OCI-LY1 (cell line): ENCODE data around the gene CYP2C18.

ENCODE experiments used
- H2AFZ ChIP-seq: fragments of 200-600 bp; sonication (generic), shearing (Covaris generic); 2 replicates; pipeline ENCODE4 v1.6.0; 2014; ENCODE audit warnings: antibody characterized with exemption, mild to moderate bottlenecking, low read length
- H3F3A ChIP-seq: fragments of 200-600 bp; sonication (generic), shearing (Covaris generic); 2 replicates; pipeline ENCODE4 v1.6.0; 2014; ENCODE audit warnings: mild to moderate bottlenecking, antibody characterized with exemption, low read length, moderate library complexity; ENCODE audit not compliant: insufficient read depth
- H3K27ac ChIP-seq: fragments of 200-600 bp; sonication (generic); 2 replicates; pipeline ENCODE4 v1.5.1; 2014; ENCODE audit warnings: low read length, mixed run types, mild to moderate bottlenecking, low read depth; ENCODE audit not compliant: poor library complexity, severe bottlenecking
- H3K27me3 ChIP-seq: fragments of 200-600 bp; sonication (generic); 2 replicates; pipeline ENCODE4 v1.6.0; 2014; ENCODE audit warnings: antibody characterized with exemption, mild to moderate bottlenecking, low read length, moderate library complexity; ENCODE audit not compliant: insufficient read depth
- H3K36me3 ChIP-seq: fragments of 200-600 bp; sonication (generic); 2 replicates; pipeline ENCODE4 v1.6.1; 2014; ENCODE audit warnings: mild to moderate bottlenecking, antibody characterized with exemption, low read length, moderate library complexity, mixed read lengths; ENCODE audit not compliant: insufficient read depth
- H3K4me1 ChIP-seq: fragments of 200-600 bp; sonication (generic); 2 replicates; pipeline ENCODE4 v1.5.1; 2014; ENCODE audit warnings: mild to moderate bottlenecking, low read length, moderate library complexity; ENCODE audit not compliant: insufficient read depth, severe bottlenecking
- H3K4me2 ChIP-seq: fragments of 200-600 bp; sonication (generic), shearing (Covaris generic); 2 replicates; pipeline ENCODE4 v1.6.1; 2014; ENCODE audit warnings: low read length
- H3K4me3 ChIP-seq: fragments of 200-600 bp; sonication (generic); 2 replicates; pipeline ENCODE4 v1.5.1; 2014; ENCODE audit warnings: low read length, low read depth, mild to moderate bottlenecking, mixed read lengths; ENCODE audit not compliant: poor library complexity, severe bottlenecking
- H3K79me2 ChIP-seq: fragments of 200-600 bp; shearing (Covaris generic); 2 replicates; pipeline ENCODE4 v1.6.1; 2016; ENCODE audit warnings: mixed run types, low read length, mixed read lengths; ENCODE audit not compliant: insufficient read depth
- H3K9ac ChIP-seq: fragments of 200-600 bp; sonication (generic), shearing (Covaris generic); 2 replicates; pipeline ENCODE4 v1.6.1; 2014; ENCODE audit warnings: mild to moderate bottlenecking, low read length, mixed read lengths
- H3K9me2 ChIP-seq: fragments of 200-600 bp; sonication (generic), shearing (Covaris generic); 2 replicates; pipeline ENCODE4 v1.6.1; 2014; ENCODE audit warnings: low read depth, mild to moderate bottlenecking, low read length, mixed read lengths
- H3K9me3 ChIP-seq: fragments of 200-600 bp; shearing (Covaris generic); 2 replicates; pipeline ENCODE4 v1.6.1; 2014; ENCODE audit warnings: low read length, mixed read lengths
- H4K20me1 ChIP-seq: fragments of 200-600 bp; sonication (generic), shearing (Covaris generic); 2 replicates; pipeline ENCODE4 v1.6.0; 2016; ENCODE audit warnings: mild to moderate bottlenecking, low read length; ENCODE audit not compliant: insufficient read depth
- CTCF ChIP-seq: fragments of 200-600 bp; sonication (generic), shearing (Covaris generic); IDR thresholded peaks from 2 replicates; pipeline ENCODE4 v1.5.1; 2017; ENCODE audit warnings: mild to moderate bottlenecking, antibody characterized with exemption, low read length, moderate library complexity, mixed read lengths
- EZH2 ChIP-seq: fragments of 200-600 bp; sonication (generic), shearing (Covaris generic); IDR thresholded peaks from 2 replicates; pipeline ENCODE4 v1.8.0; 2017; ENCODE audit warnings: borderline replicate concordance, mixed run types, mild to moderate bottlenecking, antibody characterized with exemption, low read length, moderate library complexity, mixed read lengths

The CYP2C18 gene

GRCh38 chr10:94780844-94781243 is 97.3 kb downstream of the CYP2C18 start:
- Histone ChIP-seq H3K9ac (no peak overlapping the region), H3K9me2 (no peaks in the 10 kb centered on the region), H3K4me3 (no peak overlapping the region), H3K27ac (no peak overlapping the region), H3K79me2 (no peaks in the 10 kb centered on the region), H3K4me1 (no peaks in the 10 kb centered on the region), H3F3A (no peaks in the 10 kb centered on the region), H4K20me1 (no peaks in the 10 kb centered on the region), H3K36me3 (no peaks in the 10 kb centered on the region), H3K27me3 (no peaks in the 10 kb centered on the region), H3K4me2 (no peak overlapping the region), H2AFZ (no peak overlapping the region), H3K9me3 (no peaks in the 10 kb centered on the region)
- TF ChIP-seq CTCF = no peak
- no peak for TF ChIP-seq EZH2

- H3K9me3 ChIP-seq = no peaks in the 10 kb centered on the region
- no peak overlapping the region for H3K27ac ChIP-seq
- no peaks in the 10 kb centered on the region for H3K4me1 ChIP-seq
- H3F3A ChIP-seq = no peaks in the 10 kb centered on the region
- H3K4me3 ChIP-seq = no peak overlapping the region
- no peaks in the 10 kb centered on the region for H3K9me2 ChIP-seq
- no peak overlapping the region for H3K9ac ChIP-seq
- no peaks in the 10 kb centered on the region for H3K36me3 ChIP-seq
- no peak overlapping the region for H3K4me2 ChIP-seq
- H3K79me2 ChIP-seq = no peaks in the 10 kb centered on the region
- no peaks in the 10 kb centered on the region for H3K27me3 ChIP-seq
- TF ChIP-seq EZH2 (no peak), CTCF (no peak)
- no peaks in the 10 kb centered on the region for H4K20me1 ChIP-seq
- H2AFZ ChIP-seq = no peak overlapping the region
These were observed 100.7 kb downstream of the CYP2C18 start for GRCh38 chr10:94784256-94784655.

- TF ChIP-seq EZH2 (no peak), CTCF (no peak)
- no peaks in the 10 kb centered on the region for H3K27me3 ChIP-seq
- H3K27ac ChIP-seq = no peak overlapping the region
- no peak overlapping the region for H3K9ac ChIP-seq
- H3K4me2 ChIP-seq = no peak overlapping the region
- H3K36me3 ChIP-seq = no peaks in the 10 kb centered on the region
- H3K4me3 ChIP-seq = no peak overlapping the region
- no peaks in the 10 kb centered on the region for H3K9me3 ChIP-seq
- H3K9me2 ChIP-seq = no peaks in the 10 kb centered on the region
- H3K4me1 ChIP-seq = no peaks in the 10 kb centered on the region
- H3F3A ChIP-seq = no peaks in the 10 kb centered on the region
- no peaks in the 10 kb centered on the region for H4K20me1 ChIP-seq
- H3K79me2 ChIP-seq = no peaks in the 10 kb centered on the region
- H2AFZ ChIP-seq = no peak overlapping the region
These were observed 101.7 kb downstream of the CYP2C18 start for GRCh38 chr10:94785211-94785610.
